A549 (cell line): ENCODE results near the gene PDGFRA. TPM values are rescaled to one million over a fixed set of nuclear protein-coding genes. Genes with fewer than 3 reads are reported as not detected.

Source experiments
- ATAC-seq, 2 experiments: fragments of 200-7000 bp in 1 of 2; fragments of >200 bp in 1 of 2; cut with Nextera tagmentation in 1 of 2; cut with Tn5 transposase in 1 of 2; 3 replicates each; pipeline versions ENCODE4 v1.8.0 to v1.9.1; 2018 to 2020; ENCODE audit warnings: mild to moderate bottlenecking in 1 of 2, moderate library complexity in 1 of 2
- CTCF ChIA-PET: fragments of 300-600 bp; sonication (Branson Sonifier 250); formaldehyde crosslinking; extraction: SDS; loops from one replicate; lab custom pipeline; 2021; ENCODE audit warnings: antibody characterized with exemption, inconsistent platforms; lab: Yijun Ruan, JAX
- POLR2A ChIA-PET: fragments of 350-600 bp; formaldehyde crosslinking; extraction: SDS; loops from one replicate; lab custom pipeline; 2021; ENCODE audit warnings: antibody characterized with exemption, inconsistent platforms; lab: Yijun Ruan, JAX
- DNase-seq, 2 experiments: peaks; one replicate each; pipeline versions ENCODE4 v3.0.0 to v3.0.0-alpha.2; 2011 to 2016; ENCODE audit warnings: low read depth in 1 of 2, low spot score in 1 of 2
- FAIRE-seq: peaks from 2 replicates; lab custom pipeline; 2011; peaks lifted over from hg19 to GRCh38; lab: Jason Lieb, UNC
- H3K27ac ChIP-seq, 2 experiments: fragments of >200 bp; sonication (Bioruptor Twin); formaldehyde crosslinking; 3 replicates each; pipeline ENCODE4 v1.5.1; 2016 to 2017
- H3K4me1 ChIP-seq: fragments of >200 bp; sonication (Bioruptor Twin); formaldehyde crosslinking; 3 replicates; pipeline ENCODE4 v1.6.1; 2016
- H3K4me2 ChIP-seq: fragments of >200 bp; sonication (Bioruptor Twin); formaldehyde crosslinking; 3 replicates; pipeline ENCODE4 v1.6.1; 2016
- H3K4me3 ChIP-seq: fragments of >200 bp; sonication (Bioruptor Twin); formaldehyde crosslinking; 3 replicates; pipeline ENCODE4 v1.5.1; 2016
- H3K9me3 ChIP-seq: fragments of >200 bp; sonication (Bioruptor Twin); formaldehyde crosslinking; 3 replicates; pipeline ENCODE4 v1.6.1; 2016
- BHLHE40 ChIP-seq: IDR thresholded peaks from 2 replicates; pipeline ENCODE4 v1.6.1; 2012; ENCODE audit warnings: low read depth, low read length, inconsistent platforms
- CHD2 ChIP-seq: fragments of 150-350 bp; IDR thresholded peaks from 2 replicates; pipeline ENCODE4 v1.6.1; 2014; ENCODE audit warnings: low read length; ENCODE audit not compliant: partially characterized antibody
- EHMT2 ChIP-seq: fragments of 200-600 bp; sonication (generic); IDR thresholded peaks from 2 replicates; pipeline ENCODE4 v1.6.1; 2016; ENCODE audit warnings: antibody characterized with exemption, low read depth, mild to moderate bottlenecking, moderate library complexity
- EP300 ChIP-seq, 2 experiments: fragments of >200 bp; sonication (Bioruptor Twin); formaldehyde crosslinking; IDR thresholded peaks; 2 replicates in 1 of 2; 3 replicates in 1 of 2; pipeline ENCODE4 v1.6.1; 2016 to 2017
- FOSB ChIP-seq: fragments of 250-450 bp; sonication (Bioruptor Pico); IDR thresholded peaks from 2 replicates; pipeline ENCODE4 v1.5.0; 2020; ENCODE audit warnings: mild to moderate bottlenecking, moderate library complexity
- FOSL2 ChIP-seq, 2 experiments: fragments of 450-650 bp in 1 of 2; fragments of >200 bp in 1 of 2; sonication (Bioruptor Twin) in 1 of 2; formaldehyde crosslinking; IDR thresholded peaks; 2 replicates each; pipeline versions ENCODE4 v1.5.0 to v1.6.1; 2016 to 2020; ENCODE audit warnings: mild to moderate bottlenecking in 1 of 2, moderate library complexity in 1 of 2
- HDAC2 ChIP-seq: fragments of 200-600 bp; sonication (generic); IDR thresholded peaks from 2 replicates; pipeline ENCODE4 v1.6.1; 2016
- HOXA7 ChIP-seq: fragments of 250-450 bp; sonication (Bioruptor Pico); IDR thresholded peaks from 2 replicates; pipeline ENCODE4 v1.5.0; 2020; ENCODE audit warnings: mild to moderate bottlenecking, moderate library complexity
- HOXB13 ChIP-seq: fragments of 250-450 bp; sonication (Bioruptor Pico); IDR thresholded peaks from 2 replicates; pipeline ENCODE4 v1.5.0; 2020; ENCODE audit warnings: low read depth, mild to moderate bottlenecking, moderate library complexity
- HOXB5 ChIP-seq: fragments of 250-450 bp; sonication (Bioruptor Pico); IDR thresholded peaks from 2 replicates; pipeline ENCODE4 v1.5.0; 2020; ENCODE audit warnings: mild to moderate bottlenecking, moderate library complexity
- JUNB ChIP-seq: fragments of >200 bp; sonication (Bioruptor Twin); formaldehyde crosslinking; IDR thresholded peaks from 2 replicates; pipeline ENCODE4 v1.6.1; 2016
- MAZ ChIP-seq: fragments of 150-350 bp; IDR thresholded peaks from 2 replicates; pipeline ENCODE4 v1.6.1; 2014; ENCODE audit warnings: antibody characterized with exemption, low read depth, low read length, borderline replicate concordance
- NPAS2 ChIP-seq: fragments of 250-450 bp; sonication (Bioruptor Pico); IDR thresholded peaks from 2 replicates; pipeline ENCODE4 v1.8.0; 2022; ENCODE audit warnings: mild to moderate bottlenecking, moderate library complexity, borderline replicate concordance
- NR3C1 ChIP-seq: fragments of >200 bp; sonication (Bioruptor Twin); formaldehyde crosslinking; IDR thresholded peaks from 3 replicates; pipeline ENCODE4 v1.6.1; 2017
- PHF8 ChIP-seq: fragments of 200-600 bp; sonication (generic); IDR thresholded peaks from 2 replicates; pipeline ENCODE4 v1.6.1; 2016; ENCODE audit warnings: low read depth, mild to moderate bottlenecking, antibody characterized with exemption, moderate library complexity, borderline replicate concordance
- POLR2A ChIP-seq: IDR thresholded peaks from 2 replicates; pipeline ENCODE4 v1.6.1; 2012; ENCODE audit warnings: mild to moderate bottlenecking, low read length
- POLR2AphosphoS2 ChIP-seq: conservative IDR thresholded peaks from 2 replicates; pipeline ENCODE4 v1.6.1; 2012; ENCODE audit warnings: low read length, improper control_type of control experiment, inconsistent platforms
- RAD21 ChIP-seq, 2 experiments: fragments of >200 bp in 1 of 2; sonication (Bioruptor Twin) in 1 of 2; formaldehyde crosslinking in 1 of 2; IDR thresholded peaks in 1 of 2; conservative IDR thresholded peaks in 1 of 2; 2 replicates in 1 of 2; 3 replicates in 1 of 2; pipeline ENCODE4 v1.6.1; 2012 to 2018; ENCODE audit warnings: inconsistent platforms in 1 of 2
- RCOR1 ChIP-seq: fragments of 150-350 bp; IDR thresholded peaks from 2 replicates; pipeline ENCODE4 v1.6.1; 2014; ENCODE audit warnings: antibody characterized with exemption, low read length, low read depth
- RFX5 ChIP-seq: fragments of 450-650 bp; IDR thresholded peaks from 2 replicates; pipeline ENCODE4 v1.7.1; 2014; ENCODE audit warnings: antibody characterized with exemption, mild to moderate bottlenecking, moderate library complexity
- RNF2 ChIP-seq: fragments of 200-600 bp; sonication (generic); IDR thresholded peaks from 2 replicates; pipeline ENCODE4 v1.6.1; 2016; ENCODE audit warnings: low read depth, mild to moderate bottlenecking, antibody characterized with exemption, moderate library complexity, borderline replicate concordance
- SMC3 ChIP-seq: fragments of >200 bp; sonication (Bioruptor Twin); formaldehyde crosslinking; IDR thresholded peaks from 3 replicates; pipeline ENCODE4 v1.6.1; 2018; ENCODE audit warnings: inconsistent platforms
- TFCP2L1 ChIP-seq: fragments of 250-450 bp; sonication (Bioruptor Pico); IDR thresholded peaks from 2 replicates; pipeline ENCODE4 v1.5.0; 2021; ENCODE audit warnings: mild to moderate bottlenecking
- ZNF302 ChIP-seq: fragments of 250-450 bp; sonication (Bioruptor Pico); IDR thresholded peaks from 2 replicates; pipeline ENCODE4 v1.9.0; 2021; ENCODE audit warnings: inconsistent platforms, mild to moderate bottlenecking, moderate library complexity
- WGBS: methylation state at CpG from one replicate; pipeline ENCODE4 v1.1.6; 2017; ENCODE audit errors: missing lambda C conversion rate; 5-methylcytosine and 5-hydroxymethylcytosine counted together
- polyA plus RNA-seq, 4 experiments: library from polyadenylated mRNA; depleted of rRNA in 3 of 4; stranded (reverse); fragments of >200 nt; fragmentation: RNase III in 1 of 4; extraction: RNeasy Plus Mini Kit Qiagen cat#74134 plus additional on column Dnase treatment in 1 of 4; gene quantifications; 2 replicates in 3 of 4; 3 replicates in 1 of 4; pipeline ENCODE4 v1.2.3, GENCODE V29; 2011 to 2017
- TF ChIP-seq, protein P1 (sequence below): IDR thresholded peaks from 2 replicates; pipeline ENCODE4 v1.6.1; 2012
- TF ChIP-seq, protein P2 (sequence below): IDR thresholded peaks from 2 replicates; pipeline ENCODE4 v1.6.1; 2012
- TF ChIP-seq, protein P3 (sequence below): fragments of 200-600 bp; sonication (generic); IDR thresholded peaks from 2 replicates; pipeline ENCODE4 v1.6.1; 2016; ENCODE audit warnings: antibody characterized with exemption, mild to moderate bottlenecking, moderate library complexity

The PDGFRA gene
- polyA plus RNA-seq, 2 of the 4 experiments (the other 2 are of a cell fraction): 0.40 to 0.92 TPM

DNA sequence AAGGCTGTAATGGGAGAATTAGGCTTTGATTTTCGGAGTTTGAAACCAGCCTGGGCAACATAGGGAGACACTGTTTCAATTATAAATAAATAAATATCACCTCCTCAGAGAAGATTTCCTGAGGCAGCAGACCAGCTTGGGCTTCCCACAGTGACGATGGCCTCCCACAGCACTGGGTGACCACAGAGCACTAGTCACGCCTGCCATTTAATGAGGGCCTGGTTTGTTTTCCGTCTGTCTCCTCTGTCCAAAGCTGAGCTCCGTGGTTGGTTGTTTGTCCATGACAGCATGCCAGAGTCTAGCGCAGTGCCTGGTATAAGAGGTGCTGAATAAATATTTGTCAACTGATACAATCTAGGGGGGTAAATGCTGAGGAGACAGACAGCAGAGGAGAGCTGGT is 10.4 kb upstream of the PDGFRA start:
- Histone ChIP-seq H3K9me3 (no peaks in the 10 kb centered on the region), H3K4me1 (0 out of 3 replicates have a peak, but pooled peaks cover 4% of the 10 kb centered on the region), H3K27ac (no peak overlapping the region), H3K4me3 (no peak overlapping the region), H3K4me2 (no peak overlapping the region)
- DNase-seq (no peak), ATAC-seq (no peak), FAIRE-seq (no peak)
- POLR2A ChIA-PET: no interaction called here
- 74% methylated on average over 6 of the region's 6 CpGs for WGBS
- CTCF ChIA-PET: interaction anchor here (0.6 to 6.9 kb wide), 19 partner anchors 9 to 1204 kb away, joined by 3 to 82 read pairs (median 4); no protein-coding TSS in a partner anchor
- no peak for TF ChIP-seq EHMT2
- TF ChIP-seq, protein P1, sequence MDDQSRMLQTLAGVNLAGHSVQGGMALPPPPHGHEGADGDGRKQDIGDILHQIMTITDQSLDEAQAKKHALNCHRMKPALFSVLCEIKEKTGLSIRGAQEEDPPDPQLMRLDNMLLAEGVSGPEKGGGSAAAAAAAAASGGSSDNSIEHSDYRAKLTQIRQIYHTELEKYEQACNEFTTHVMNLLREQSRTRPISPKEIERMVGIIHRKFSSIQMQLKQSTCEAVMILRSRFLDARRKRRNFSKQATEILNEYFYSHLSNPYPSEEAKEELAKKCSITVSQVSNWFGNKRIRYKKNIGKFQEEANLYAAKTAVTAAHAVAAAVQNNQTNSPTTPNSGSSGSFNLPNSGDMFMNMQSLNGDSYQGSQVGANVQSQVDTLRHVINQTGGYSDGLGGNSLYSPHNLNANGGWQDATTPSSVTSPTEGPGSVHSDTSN: no peak
- no peak for TF ChIP-seq NPAS2 (CRISPR knock-in tag)
- no peak for TF ChIP-seq TFCP2L1 (CRISPR knock-in tag)
- no peak for TF ChIP-seq POLR2AphosphoS2
- no peak for TF ChIP-seq HDAC2
- TF ChIP-seq ZNF302: no peak

DNA sequence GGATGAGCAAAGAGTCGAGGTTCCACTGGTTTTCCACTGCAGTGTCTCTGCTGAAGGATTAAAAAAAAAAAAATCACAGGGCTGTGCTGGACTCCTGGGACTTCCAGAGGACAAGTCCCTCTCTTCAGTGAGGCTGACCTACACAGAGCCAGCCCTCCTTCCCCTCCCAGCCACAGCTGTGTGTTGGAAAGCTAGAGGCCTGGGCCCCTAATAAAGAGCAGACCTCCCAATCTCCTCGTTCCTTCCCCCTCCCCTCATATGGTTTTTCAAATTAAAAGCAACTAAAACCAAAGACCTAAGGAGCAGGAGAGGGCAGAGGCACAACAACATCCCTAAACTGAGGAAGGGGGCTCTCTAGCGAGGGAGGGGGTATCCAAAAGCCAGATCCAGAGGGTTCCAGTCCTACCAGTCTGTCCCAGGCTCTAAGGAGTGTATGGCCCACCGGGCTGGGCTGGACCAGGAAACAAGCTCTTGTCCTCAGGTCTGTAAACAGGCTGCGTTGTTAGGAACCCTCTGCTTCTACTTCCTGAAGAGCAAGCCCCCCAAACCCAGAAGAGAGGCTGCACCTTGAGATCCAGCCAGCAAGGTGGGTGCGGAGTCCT is 4.0 kb upstream of the PDGFRA start:
- WGBS: 38% methylated on average over 5 of the region's 6 CpGs
- FAIRE-seq: no peak
- ChIA-PET CTCF (interaction anchor here (1.5 to 5.1 kb wide), 2 partner anchors 316 to 1209 kb away, joined by 4 to 26 read pairs; no protein-coding TSS in a partner anchor), POLR2A (no interaction called here)
- H3K9me3 ChIP-seq: no peaks in the 10 kb centered on the region
- no peak overlapping the region for H3K4me2 ChIP-seq
- TF ChIP-seq EP300 (IDR thresholded peaks at IDR 0.05): no peak
- TF ChIP-seq FOSB: no peak
- no peak for TF ChIP-seq JUNB
- TF ChIP-seq SMC3: no peak
- TF ChIP-seq, protein P1: no peak
- TF ChIP-seq RAD21 (conservative IDR thresholded peaks at IDR 0.05 in 1 of 2, IDR thresholded peaks at IDR 0.05 in 1 of 2): no peak
- no peak for TF ChIP-seq HOXA7 (CRISPR knock-in tag)
- no peak for TF ChIP-seq EHMT2
- no peak overlapping the region for H3K27ac ChIP-seq
- H3K4me3 ChIP-seq: no peak overlapping the region
- no peaks in the 10 kb centered on the region for H3K4me1 ChIP-seq
- no peak for ATAC-seq
- DNase-seq: no peak

DNA sequence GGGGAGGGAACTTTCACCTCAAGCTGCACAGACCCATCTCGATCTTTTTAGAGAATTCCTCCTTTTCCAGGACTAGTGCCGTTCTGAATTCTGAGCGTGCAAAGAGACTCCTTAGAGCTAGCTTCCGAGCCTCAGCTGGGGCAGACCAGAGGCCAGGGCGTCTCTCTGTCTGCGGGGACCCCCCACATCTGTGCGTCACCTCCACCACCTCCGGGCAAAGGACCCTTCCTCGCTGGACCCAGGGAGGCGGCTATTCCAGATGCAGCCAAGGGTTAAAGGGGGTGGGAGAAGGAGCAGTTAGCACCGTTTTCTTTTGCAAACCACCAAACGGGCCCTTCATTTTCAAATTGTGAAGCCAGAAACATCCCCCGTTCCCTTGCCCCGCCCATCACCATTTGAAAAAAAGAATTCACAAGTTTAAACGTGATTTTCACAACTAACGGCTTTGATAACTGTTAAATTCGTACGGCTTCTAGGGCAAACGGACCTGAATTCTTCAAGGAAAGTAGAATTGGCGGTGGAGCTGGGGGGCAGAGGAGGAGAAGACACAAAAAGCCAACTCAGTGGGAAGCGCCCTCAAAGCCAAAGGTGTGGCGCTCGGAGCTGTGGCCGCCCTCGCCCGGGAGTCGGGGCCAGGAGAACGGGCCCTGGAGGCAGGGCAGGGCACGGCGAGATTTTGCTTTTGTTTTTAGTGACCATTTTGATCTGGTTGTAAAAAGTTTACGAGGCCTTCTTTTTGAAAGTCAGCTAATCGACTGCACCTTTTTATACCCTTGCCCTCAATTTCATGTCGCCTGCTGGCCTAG is 3.3 kb upstream of the PDGFRA start:
- Histone ChIP-seq H3K4me3 (no peak overlapping the region), H3K27ac (no peak overlapping the region), H3K9me3 (no peaks in the 10 kb centered on the region), H3K4me2 (no peak overlapping the region), H3K4me1 (no peaks in the 10 kb centered on the region)
- TF ChIP-seq RNF2: no peak
- no peak for TF ChIP-seq RCOR1
- TF ChIP-seq, protein P2, sequence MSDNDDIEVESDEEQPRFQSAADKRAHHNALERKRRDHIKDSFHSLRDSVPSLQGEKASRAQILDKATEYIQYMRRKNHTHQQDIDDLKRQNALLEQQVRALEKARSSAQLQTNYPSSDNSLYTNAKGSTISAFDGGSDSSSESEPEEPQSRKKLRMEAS: no peak
- no peak for TF ChIP-seq FOSL2 (IDR thresholded peaks at IDR 0.05)
- TF ChIP-seq FOSL2 (CRISPR knock-in tag; IDR thresholded peaks at IDR 0.05): no peak
- no peak for TF ChIP-seq HOXB13 (CRISPR knock-in tag)
- no peak for TF ChIP-seq FOSB
- TF ChIP-seq HOXB5 (CRISPR knock-in tag): no peak
- TF ChIP-seq POLR2A: no peak
- TF ChIP-seq BHLHE40: no peak
- TF ChIP-seq CHD2: no peak
- no peak for TF ChIP-seq RFX5
- no peak for TF ChIP-seq NR3C1
- no peak for TF ChIP-seq MAZ
- TF ChIP-seq, protein P3, sequence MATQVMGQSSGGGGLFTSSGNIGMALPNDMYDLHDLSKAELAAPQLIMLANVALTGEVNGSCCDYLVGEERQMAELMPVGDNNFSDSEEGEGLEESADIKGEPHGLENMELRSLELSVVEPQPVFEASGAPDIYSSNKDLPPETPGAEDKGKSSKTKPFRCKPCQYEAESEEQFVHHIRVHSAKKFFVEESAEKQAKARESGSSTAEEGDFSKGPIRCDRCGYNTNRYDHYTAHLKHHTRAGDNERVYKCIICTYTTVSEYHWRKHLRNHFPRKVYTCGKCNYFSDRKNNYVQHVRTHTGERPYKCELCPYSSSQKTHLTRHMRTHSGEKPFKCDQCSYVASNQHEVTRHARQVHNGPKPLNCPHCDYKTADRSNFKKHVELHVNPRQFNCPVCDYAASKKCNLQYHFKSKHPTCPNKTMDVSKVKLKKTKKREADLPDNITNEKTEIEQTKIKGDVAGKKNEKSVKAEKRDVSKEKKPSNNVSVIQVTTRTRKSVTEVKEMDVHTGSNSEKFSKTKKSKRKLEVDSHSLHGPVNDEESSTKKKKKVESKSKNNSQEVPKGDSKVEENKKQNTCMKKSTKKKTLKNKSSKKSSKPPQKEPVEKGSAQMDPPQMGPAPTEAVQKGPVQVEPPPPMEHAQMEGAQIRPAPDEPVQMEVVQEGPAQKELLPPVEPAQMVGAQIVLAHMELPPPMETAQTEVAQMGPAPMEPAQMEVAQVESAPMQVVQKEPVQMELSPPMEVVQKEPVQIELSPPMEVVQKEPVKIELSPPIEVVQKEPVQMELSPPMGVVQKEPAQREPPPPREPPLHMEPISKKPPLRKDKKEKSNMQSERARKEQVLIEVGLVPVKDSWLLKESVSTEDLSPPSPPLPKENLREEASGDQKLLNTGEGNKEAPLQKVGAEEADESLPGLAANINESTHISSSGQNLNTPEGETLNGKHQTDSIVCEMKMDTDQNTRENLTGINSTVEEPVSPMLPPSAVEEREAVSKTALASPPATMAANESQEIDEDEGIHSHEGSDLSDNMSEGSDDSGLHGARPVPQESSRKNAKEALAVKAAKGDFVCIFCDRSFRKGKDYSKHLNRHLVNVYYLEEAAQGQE: no peak
- TF ChIP-seq ZNF302: no peak
- TF ChIP-seq PHF8: no peak
- ATAC-seq: no peak
- ChIA-PET CTCF (interaction anchor here (1.1 to 5.1 kb wide), 3 partner anchors 296 to 1210 kb away, joined by 3 to 26 read pairs (median 4); no protein-coding TSS in a partner anchor), POLR2A (interaction anchor here (0.5 kb wide), 1 partner anchor 13 kb away, joined by 3 read pairs; no protein-coding TSS in a partner anchor)
- WGBS: 83% methylated on average over 29 of the region's 33 CpGs
- no peak for FAIRE-seq
- DNase-seq: no peak
